ENCODE data around the gene TGFB1. TPM values are rescaled to one million over a fixed set of nuclear protein-coding genes. Genes with fewer than 3 reads are reported as not detected.
A peak's percentile ranks its signal among the peaks of the same experiment; 100 is the strongest.

The TGFB1 gene
- polyA plus RNA-seq, 1 of the 3 experiments (the other 2 are of a cell fraction) = 25.5 TPM

DNA sequence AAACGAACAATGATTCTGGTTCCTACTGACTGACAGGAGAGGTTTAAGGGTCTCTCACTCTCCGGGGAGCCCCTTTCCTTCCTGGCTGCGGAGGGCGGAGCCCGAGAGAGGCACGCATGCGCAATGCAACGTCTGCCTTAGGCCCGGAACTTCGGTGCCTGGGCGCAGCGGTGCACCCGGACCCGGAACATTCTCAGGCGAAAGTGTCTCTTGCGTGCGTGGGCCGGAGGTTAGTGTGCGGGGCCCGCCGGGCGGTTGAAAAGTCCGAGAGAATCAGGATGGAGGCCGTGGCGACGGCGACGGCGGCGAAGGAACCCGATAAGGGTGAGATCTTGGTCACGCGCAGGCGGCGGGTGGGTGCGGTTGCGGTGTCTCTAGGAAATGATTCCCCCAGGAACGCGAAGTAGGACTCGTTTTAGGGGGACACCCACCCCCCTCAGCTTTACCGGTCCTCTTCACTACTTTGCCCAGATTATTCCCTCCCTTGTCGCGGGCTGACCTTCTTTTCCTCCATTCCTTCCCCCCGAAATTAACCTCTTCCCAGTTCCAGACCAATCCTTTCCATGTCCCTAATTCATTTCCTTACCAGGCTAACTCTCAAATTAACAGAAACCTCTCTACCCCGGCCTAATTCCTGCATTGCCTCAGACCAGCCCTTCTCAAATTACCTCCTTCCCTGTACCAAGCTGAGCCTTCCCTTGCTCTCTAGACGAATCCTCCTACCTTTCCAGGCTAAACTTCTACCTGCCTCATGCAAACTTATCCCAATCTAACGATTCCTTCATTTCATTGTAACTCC lies 43.5 kb downstream of the TGFB1 start, which contains the start of gene CCDC97:
Gene CCDC97 (plus strand): TSS at position 140 of the 799 bp plus-strand sequence. CDS start 139 bp downstream, at position 279.
- H3K27me3 ChIP-seq (ENCODE audit: insufficient read depth) = no peaks in the 10 kb centered on the region
- ChIA-PET CTCF (interaction anchor here (0.7 to 3.3 kb wide), 5 partner anchors 9 to 197 kb away, joined by 3 to 13 read pairs (median 3); no protein-coding TSS in a partner anchor), POLR2A (interaction anchor here (1.4 kb wide), 1 partner anchor 14 kb away, joined by 5 read pairs; no protein-coding TSS in a partner anchor)
- H4K20me1 ChIP-seq (ENCODE audit: insufficient read depth) = no peaks in the 10 kb centered on the region; the same call in 1 of the 2 replicates
- H3K4me2 ChIP-seq = peak within 1 kb of the TSS; percentile 96
- H3K79me2 ChIP-seq (ENCODE audit: insufficient read depth) = peaks cover 50% of the 10 kb centered on the region
- peak within 1 kb of the TSS; percentile 95 for H3K27ac ChIP-seq (ENCODE audit: low read depth in 2 of 2, low read length in 1 of 2)
- peak within 1 kb of the TSS; percentile 93 for H3K9ac ChIP-seq
- peaks cover 83% of the 10 kb centered on the region for H3F3A ChIP-seq (replicated peaks; ENCODE audit: insufficient read depth)
- H3K36me3 ChIP-seq (replicated peaks in 1 of 2; ENCODE audit: control insufficient read depth in 1 of 2, insufficient read depth in 2 of 2, low read length in 1 of 2) = peaks cover 35 to 49% of the 10 kb centered on the region in 2 experiments
- 1% methylated on average over 44 of the region's 47 CpGs for WGBS (ENCODE audit: low lambda C conversion rate)
- DNase-seq = peak; percentile 94
- H3K4me1 ChIP-seq (ENCODE audit: control insufficient read depth in 1 of 2, insufficient read depth in 2 of 2, low read depth in 1 of 2, low read length in 1 of 2) = peaks cover 14 to 19% of the 10 kb centered on the region in 2 experiments; a peak in 3 of 4 replicates
- no peaks in the 10 kb centered on the region for H3K9me3 ChIP-seq
- no peaks in the 10 kb centered on the region for H3K9me2 ChIP-seq
- H3K4me3 ChIP-seq (ENCODE audit: low read depth in 2 of 2, low read length in 1 of 2) = peak within 1 kb of the TSS; percentile 69 to 80
- peak within 1 kb of the TSS; percentile 61; the same call in 1 of the 2 replicates for H2AFZ ChIP-seq (ENCODE audit: low read depth)
- TF ChIP-seq FOXM1 (IDR thresholded peaks at IDR 0.05; ENCODE audit: low read depth) (no peak), GATA2 (CRISPR knock-in tag; IDR thresholded peaks at IDR 0.05) (no peak), RFX5 (IDR thresholded peaks at IDR 0.05; ENCODE audit: low read length) (no peak), TCF12 (IDR thresholded peaks at IDR 0.05) (peak; percentile 45; the same call in 1 of the 2 replicates), MXI1 (IDR thresholded peaks at IDR 0.05; ENCODE audit: low read depth, low read length) (peak; percentile 52; the same call in 1 of the 2 replicates), RCOR1 (IDR thresholded peaks at IDR 0.05; ENCODE audit: low read length) (no peak), GABPA (IDR thresholded peaks at IDR 0.05; ENCODE audit: low read depth) (peak; percentile 77), RXRA (IDR thresholded peaks at IDR 0.05; ENCODE audit: borderline replicate concordance, low read depth) (no peak), EZH2phosphoT487 (IDR thresholded peaks at IDR 0.05; ENCODE audit: borderline replicate concordance, low read depth) (no peak), ELF1 (IDR thresholded peaks at IDR 0.05) (peak; percentile 72), RAD21 (IDR thresholded peaks at IDR 0.05; ENCODE audit: low read length) (no peak), TAF1 (IDR thresholded peaks at IDR 0.05; ENCODE audit: borderline replicate concordance, low read depth, low read length) (peak; percentile 77; the same call in 1 of the 2 replicates), NRF1 (IDR thresholded peaks at IDR 0.05; ENCODE audit: low read depth, low read length) (peak; percentile 85), EP300 (IDR thresholded peaks at IDR 0.05; ENCODE audit: borderline replicate concordance in 1 of 2, low read depth in 1 of 2, low read length in 1 of 2) (peak in 1 of 2 experiments; percentile 49; a peak in 1 of 4 replicates), POLR2AphosphoS5 (IDR thresholded peaks at IDR 0.05; ENCODE audit: low read depth, low read length) (peak; percentile 69), YY1 (IDR thresholded peaks at IDR 0.05; ENCODE audit: low read depth) (peak; percentile 63), MEF2A (IDR thresholded peaks at IDR 0.05; ENCODE audit: borderline replicate concordance, low read depth) (peak; percentile 25; the same call in 1 of the 2 replicates), SIN3A (IDR thresholded peaks at IDR 0.05; ENCODE audit: borderline replicate concordance, low read depth, low read length) (peak; percentile 78; the same call in 1 of the 2 replicates), CHD2 (IDR thresholded peaks at IDR 0.05; ENCODE audit: low read length, partially characterized antibody) (no peak), FOXJ3 (CRISPR knock-in tag; IDR thresholded peaks at IDR 0.05) (no peak), SMC3 (IDR thresholded peaks at IDR 0.05; ENCODE audit: low read depth, low read length) (0 out of 2 replicates have a peak, but pooled peaks have one; percentile 5), FOSL2 (IDR thresholded peaks at IDR 0.05; ENCODE audit: borderline replicate concordance, low read depth) (peak; percentile 23; the same call in 1 of the 2 replicates)
- TF ChIP-seq, protein P1, sequence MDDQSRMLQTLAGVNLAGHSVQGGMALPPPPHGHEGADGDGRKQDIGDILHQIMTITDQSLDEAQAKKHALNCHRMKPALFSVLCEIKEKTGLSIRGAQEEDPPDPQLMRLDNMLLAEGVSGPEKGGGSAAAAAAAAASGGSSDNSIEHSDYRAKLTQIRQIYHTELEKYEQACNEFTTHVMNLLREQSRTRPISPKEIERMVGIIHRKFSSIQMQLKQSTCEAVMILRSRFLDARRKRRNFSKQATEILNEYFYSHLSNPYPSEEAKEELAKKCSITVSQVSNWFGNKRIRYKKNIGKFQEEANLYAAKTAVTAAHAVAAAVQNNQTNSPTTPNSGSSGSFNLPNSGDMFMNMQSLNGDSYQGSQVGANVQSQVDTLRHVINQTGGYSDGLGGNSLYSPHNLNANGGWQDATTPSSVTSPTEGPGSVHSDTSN (IDR thresholded peaks at IDR 0.05) = peak; percentile 52; the same call in 1 of the 2 replicates
- TF ChIP-seq, protein P2, sequence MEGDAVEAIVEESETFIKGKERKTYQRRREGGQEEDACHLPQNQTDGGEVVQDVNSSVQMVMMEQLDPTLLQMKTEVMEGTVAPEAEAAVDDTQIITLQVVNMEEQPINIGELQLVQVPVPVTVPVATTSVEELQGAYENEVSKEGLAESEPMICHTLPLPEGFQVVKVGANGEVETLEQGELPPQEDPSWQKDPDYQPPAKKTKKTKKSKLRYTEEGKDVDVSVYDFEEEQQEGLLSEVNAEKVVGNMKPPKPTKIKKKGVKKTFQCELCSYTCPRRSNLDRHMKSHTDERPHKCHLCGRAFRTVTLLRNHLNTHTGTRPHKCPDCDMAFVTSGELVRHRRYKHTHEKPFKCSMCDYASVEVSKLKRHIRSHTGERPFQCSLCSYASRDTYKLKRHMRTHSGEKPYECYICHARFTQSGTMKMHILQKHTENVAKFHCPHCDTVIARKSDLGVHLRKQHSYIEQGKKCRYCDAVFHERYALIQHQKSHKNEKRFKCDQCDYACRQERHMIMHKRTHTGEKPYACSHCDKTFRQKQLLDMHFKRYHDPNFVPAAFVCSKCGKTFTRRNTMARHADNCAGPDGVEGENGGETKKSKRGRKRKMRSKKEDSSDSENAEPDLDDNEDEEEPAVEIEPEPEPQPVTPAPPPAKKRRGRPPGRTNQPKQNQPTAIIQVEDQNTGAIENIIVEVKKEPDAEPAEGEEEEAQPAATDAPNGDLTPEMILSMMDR (IDR thresholded peaks at IDR 0.05) = no peak
- TF ChIP-seq, protein P3, sequence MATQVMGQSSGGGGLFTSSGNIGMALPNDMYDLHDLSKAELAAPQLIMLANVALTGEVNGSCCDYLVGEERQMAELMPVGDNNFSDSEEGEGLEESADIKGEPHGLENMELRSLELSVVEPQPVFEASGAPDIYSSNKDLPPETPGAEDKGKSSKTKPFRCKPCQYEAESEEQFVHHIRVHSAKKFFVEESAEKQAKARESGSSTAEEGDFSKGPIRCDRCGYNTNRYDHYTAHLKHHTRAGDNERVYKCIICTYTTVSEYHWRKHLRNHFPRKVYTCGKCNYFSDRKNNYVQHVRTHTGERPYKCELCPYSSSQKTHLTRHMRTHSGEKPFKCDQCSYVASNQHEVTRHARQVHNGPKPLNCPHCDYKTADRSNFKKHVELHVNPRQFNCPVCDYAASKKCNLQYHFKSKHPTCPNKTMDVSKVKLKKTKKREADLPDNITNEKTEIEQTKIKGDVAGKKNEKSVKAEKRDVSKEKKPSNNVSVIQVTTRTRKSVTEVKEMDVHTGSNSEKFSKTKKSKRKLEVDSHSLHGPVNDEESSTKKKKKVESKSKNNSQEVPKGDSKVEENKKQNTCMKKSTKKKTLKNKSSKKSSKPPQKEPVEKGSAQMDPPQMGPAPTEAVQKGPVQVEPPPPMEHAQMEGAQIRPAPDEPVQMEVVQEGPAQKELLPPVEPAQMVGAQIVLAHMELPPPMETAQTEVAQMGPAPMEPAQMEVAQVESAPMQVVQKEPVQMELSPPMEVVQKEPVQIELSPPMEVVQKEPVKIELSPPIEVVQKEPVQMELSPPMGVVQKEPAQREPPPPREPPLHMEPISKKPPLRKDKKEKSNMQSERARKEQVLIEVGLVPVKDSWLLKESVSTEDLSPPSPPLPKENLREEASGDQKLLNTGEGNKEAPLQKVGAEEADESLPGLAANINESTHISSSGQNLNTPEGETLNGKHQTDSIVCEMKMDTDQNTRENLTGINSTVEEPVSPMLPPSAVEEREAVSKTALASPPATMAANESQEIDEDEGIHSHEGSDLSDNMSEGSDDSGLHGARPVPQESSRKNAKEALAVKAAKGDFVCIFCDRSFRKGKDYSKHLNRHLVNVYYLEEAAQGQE (IDR thresholded peaks at IDR 0.05; ENCODE audit: low read depth, low read length) = 0 out of 2 replicates have a peak, but pooled peaks have one; percentile 20
- TF ChIP-seq, protein P4, sequence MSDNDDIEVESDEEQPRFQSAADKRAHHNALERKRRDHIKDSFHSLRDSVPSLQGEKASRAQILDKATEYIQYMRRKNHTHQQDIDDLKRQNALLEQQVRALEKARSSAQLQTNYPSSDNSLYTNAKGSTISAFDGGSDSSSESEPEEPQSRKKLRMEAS (IDR thresholded peaks at IDR 0.05; ENCODE audit: low read depth) = peak; percentile 79

Data from SK-N-SH (cell line).